SU-DHL-6 (cell line): Measurements from ENCODE around the gene SH3BGRL3.

Experiments used
- H2AFZ ChIP-seq: fragments of 200-600 bp; sonication (generic); 2 replicates; pipeline ENCODE4 v1.6.1; 2014; ENCODE audit warnings: low read depth, mild to moderate bottlenecking, moderate library complexity, mixed read lengths, antibody characterized with exemption, low read length; ENCODE audit not compliant: severe bottlenecking
- H3F3A ChIP-seq: fragments of 200-600 bp; shearing (Covaris generic); 2 replicates; pipeline ENCODE4 v1.6.0; 2016; ENCODE audit warnings: antibody characterized with exemption, mild to moderate bottlenecking; ENCODE audit not compliant: insufficient read depth
- H3K27ac ChIP-seq: fragments of 200-600 bp; sonication (generic); 2 replicates; pipeline ENCODE4 v1.5.1; 2016; ENCODE audit warnings: low read depth, mild to moderate bottlenecking, low read length, moderate library complexity, mixed read lengths
- H3K27me3 ChIP-seq: fragments of 200-600 bp; sonication (generic), shearing (Covaris generic); 2 replicates; pipeline ENCODE4 v1.6.0; 2014; ENCODE audit warnings: mild to moderate bottlenecking, low read length
- H3K36me3 ChIP-seq: fragments of 200-600 bp; sonication (generic); 2 replicates; pipeline ENCODE4 v1.6.1; 2014; ENCODE audit warnings: mild to moderate bottlenecking, low read length, mixed read lengths
- H3K4me2 ChIP-seq: fragments of 300-600, 200-600 bp; shearing (Covaris generic), sonication (generic); 2 replicates; pipeline ENCODE4 v1.6.0; 2014; ENCODE audit warnings: low read length, low read depth, mild to moderate bottlenecking; ENCODE audit not compliant: poor library complexity, severe bottlenecking
- H3K4me3 ChIP-seq: fragments of 200-600 bp; sonication (generic); 2 replicates; pipeline ENCODE4 v1.5.1; 2014; ENCODE audit warnings: antibody characterized with exemption, low read length, mild to moderate bottlenecking, mixed read lengths; ENCODE audit not compliant: insufficient read depth, poor library complexity, severe bottlenecking
- H3K79me2 ChIP-seq: fragments of 200-600 bp; sonication (generic); 2 replicates; pipeline ENCODE4 v1.6.1; 2014; ENCODE audit warnings: mild to moderate bottlenecking, low read length, moderate library complexity; ENCODE audit not compliant: insufficient read depth
- H3K9ac ChIP-seq: fragments of 200-600 bp; sonication (generic); 2 replicates; pipeline ENCODE4 v1.7.0; 2014; ENCODE audit warnings: mild to moderate bottlenecking, low read length
- H3K9me2 ChIP-seq: fragments of 200-600 bp; sonication (generic); replicated peaks from 2 replicates; pipeline ENCODE4 v1.6.1; 2014; ENCODE audit warnings: low read length; ENCODE audit not compliant: insufficient read depth
- H3K9me3 ChIP-seq: fragments of 200-600 bp; sonication (generic); 2 replicates; pipeline ENCODE4 v1.6.1; 2014; ENCODE audit warnings: low read length, mixed read lengths; ENCODE audit not compliant: insufficient read depth
- H4K20me1 ChIP-seq: fragments of 200-600 bp; sonication (generic); 2 replicates; pipeline ENCODE4 v1.6.1; 2014; ENCODE audit warnings: low read depth, mild to moderate bottlenecking, antibody characterized with exemption, low read length, moderate library complexity, mixed read lengths
- CTCF ChIP-seq: fragments of 200-600 bp; sonication (generic); IDR thresholded peaks from one replicate; pipeline ENCODE4 v1.5.1; 2017; ENCODE audit warnings: antibody characterized with exemption, mild to moderate bottlenecking, low read length, moderate library complexity; ENCODE audit not compliant: insufficient read depth, poor library complexity, severe bottlenecking
- EZH2phosphoT487 ChIP-seq: fragments of 200-600 bp; sonication (generic), shearing (Covaris generic); conservative IDR thresholded peaks from 2 replicates; pipeline ENCODE4 v1.6.1; 2018; ENCODE audit warnings: mild to moderate bottlenecking, antibody characterized with exemption, low read length, moderate library complexity, mixed read lengths

Gene SH3BGRL3

GRCh38 chr1:26277261-26277661 lies 2.6 kb upstream of the SH3BGRL3 start:
- Histone ChIP-seq H3F3A (peaks cover 19% of the 10 kb centered on the region), H3K36me3 (no peaks in the 10 kb centered on the region), H3K9me3 (no peaks in the 10 kb centered on the region), H4K20me1 (no peaks in the 10 kb centered on the region; the same call in 1 of the 2 replicates), H3K9me2 (no peaks in the 10 kb centered on the region), H3K27me3 (no peaks in the 10 kb centered on the region), H3K4me2 (no peak overlapping the region), H3K9ac (no peak overlapping the region), H3K27ac (no peak overlapping the region), H3K4me3 (no peak overlapping the region), H2AFZ (no peak overlapping the region), H3K79me2 (peaks cover 4% of the 10 kb centered on the region; the same call in 1 of the 2 replicates)
- no peak for TF ChIP-seq EZH2phosphoT487
- no peak for TF ChIP-seq CTCF

GRCh38 chr1:26277719-26278118 lies 2.2 kb upstream of the SH3BGRL3 start:
- H3K4me3 ChIP-seq: no peak overlapping the region
- no peak overlapping the region for H3K27ac ChIP-seq
- H3K9me3 ChIP-seq: no peaks in the 10 kb centered on the region
- peaks cover 19% of the 10 kb centered on the region for H3F3A ChIP-seq
- no peak overlapping the region for H2AFZ ChIP-seq
- no peaks in the 10 kb centered on the region for H3K9me2 ChIP-seq
- H3K79me2 ChIP-seq: peaks cover 4% of the 10 kb centered on the region; the same call in 1 of the 2 replicates
- no peaks in the 10 kb centered on the region for H3K27me3 ChIP-seq
- TF ChIP-seq EZH2phosphoT487 (no peak), CTCF (no peak)
- H3K9ac ChIP-seq: no peak overlapping the region
- no peak overlapping the region for H3K4me2 ChIP-seq
- no peaks in the 10 kb centered on the region; the same call in 1 of the 2 replicates for H4K20me1 ChIP-seq
- no peaks in the 10 kb centered on the region for H3K36me3 ChIP-seq

- Histone ChIP-seq H3K27me3 (no peaks in the 10 kb centered on the region), H3K9ac (peak overlapping the region; percentile 72; the same call in 1 of the 2 replicates), H3K27ac (no peak overlapping the region), H3K79me2 (peaks cover 4% of the 10 kb centered on the region; the same call in 1 of the 2 replicates), H3K4me3 (no peak overlapping the region), H2AFZ (no peak overlapping the region), H3K4me2 (no peak overlapping the region), H3K36me3 (no peaks in the 10 kb centered on the region), H4K20me1 (no peaks in the 10 kb centered on the region; the same call in 1 of the 2 replicates), H3K9me2 (no peaks in the 10 kb centered on the region), H3F3A (peaks cover 19% of the 10 kb centered on the region), H3K9me3 (no peaks in the 10 kb centered on the region)
- TF ChIP-seq CTCF: no peak
- TF ChIP-seq EZH2phosphoT487: no peak
Observed at GRCh38 chr1:26278303-26278702, 1.6 kb upstream of the SH3BGRL3 start.
